ENCODE measurements around the gene TTC27. TPM values are rescaled to one million over a fixed set of nuclear protein-coding genes. Genes with fewer than 3 reads are reported as not detected.

TTC27 gene
- total RNA-seq, 2 donors from 2014 or later, result 5.9 to 6.0 TPM

DNA sequence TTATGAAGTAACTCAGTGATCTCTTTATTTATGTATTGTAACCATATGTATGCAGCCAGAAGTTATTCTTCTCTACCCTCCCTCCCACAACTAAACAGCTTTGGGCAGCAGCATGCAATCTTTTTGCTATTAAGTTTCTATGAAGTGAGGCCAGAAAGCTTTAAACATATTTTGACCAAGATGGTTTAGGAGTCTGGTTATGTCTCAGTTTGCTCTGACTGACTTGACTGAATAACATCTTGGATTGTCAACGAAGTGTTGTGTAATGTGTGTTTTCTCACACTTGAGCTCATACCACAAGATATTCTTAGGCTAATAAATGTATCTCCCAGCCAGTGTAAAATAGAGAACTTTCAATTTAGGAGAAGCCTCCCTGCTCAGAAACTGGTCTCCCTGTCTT lies 104.3 kb downstream of the TTC27 start:
- H3K4me1 ChIP-seq, result no peaks in the 10 kb centered on the region
- H3K27me3 ChIP-seq, result no peaks in the 10 kb centered on the region
- no peak for DNase-seq (ENCODE audit: low spot score)
- H3K9me3 ChIP-seq, result no peaks in the 10 kb centered on the region
- no peaks in the 10 kb centered on the region for H3K36me3 ChIP-seq
- no peak overlapping the region for H3K4me3 ChIP-seq
- no peak overlapping the region for H3K27ac ChIP-seq
- TF ChIP-seq, protein P1, sequence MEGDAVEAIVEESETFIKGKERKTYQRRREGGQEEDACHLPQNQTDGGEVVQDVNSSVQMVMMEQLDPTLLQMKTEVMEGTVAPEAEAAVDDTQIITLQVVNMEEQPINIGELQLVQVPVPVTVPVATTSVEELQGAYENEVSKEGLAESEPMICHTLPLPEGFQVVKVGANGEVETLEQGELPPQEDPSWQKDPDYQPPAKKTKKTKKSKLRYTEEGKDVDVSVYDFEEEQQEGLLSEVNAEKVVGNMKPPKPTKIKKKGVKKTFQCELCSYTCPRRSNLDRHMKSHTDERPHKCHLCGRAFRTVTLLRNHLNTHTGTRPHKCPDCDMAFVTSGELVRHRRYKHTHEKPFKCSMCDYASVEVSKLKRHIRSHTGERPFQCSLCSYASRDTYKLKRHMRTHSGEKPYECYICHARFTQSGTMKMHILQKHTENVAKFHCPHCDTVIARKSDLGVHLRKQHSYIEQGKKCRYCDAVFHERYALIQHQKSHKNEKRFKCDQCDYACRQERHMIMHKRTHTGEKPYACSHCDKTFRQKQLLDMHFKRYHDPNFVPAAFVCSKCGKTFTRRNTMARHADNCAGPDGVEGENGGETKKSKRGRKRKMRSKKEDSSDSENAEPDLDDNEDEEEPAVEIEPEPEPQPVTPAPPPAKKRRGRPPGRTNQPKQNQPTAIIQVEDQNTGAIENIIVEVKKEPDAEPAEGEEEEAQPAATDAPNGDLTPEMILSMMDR (IDR thresholded peaks at IDR 0.05), result no peak

- Histone ChIP-seq H3K36me3 (no peaks in the 10 kb centered on the region), H3K4me3 (no peak overlapping the region), H3K27ac (no peak overlapping the region), H3K4me1 (no peaks in the 10 kb centered on the region), H3K9me3 (no peaks in the 10 kb centered on the region), H3K27me3 (no peaks in the 10 kb centered on the region)
- no peak for DNase-seq (ENCODE audit: low spot score)
- TF ChIP-seq, protein P1 (IDR thresholded peaks at IDR 0.05), result no peak
Observed at GRCh38 chr2:32732912-32733472, 105.1 kb downstream of the TTC27 start.

- TF ChIP-seq, protein P1 (IDR thresholded peaks at IDR 0.05), result no peak
- Histone ChIP-seq H3K27ac (no peak overlapping the region), H3K36me3 (no peaks in the 10 kb centered on the region), H3K4me1 (no peaks in the 10 kb centered on the region), H3K9me3 (no peaks in the 10 kb centered on the region), H3K27me3 (no peaks in the 10 kb centered on the region), H3K4me3 (no peak overlapping the region)
- DNase-seq (ENCODE audit: low spot score), result no peak
Observed at GRCh38 chr2:32735348-32735747, 107.5 kb downstream of the TTC27 start.

DNA sequence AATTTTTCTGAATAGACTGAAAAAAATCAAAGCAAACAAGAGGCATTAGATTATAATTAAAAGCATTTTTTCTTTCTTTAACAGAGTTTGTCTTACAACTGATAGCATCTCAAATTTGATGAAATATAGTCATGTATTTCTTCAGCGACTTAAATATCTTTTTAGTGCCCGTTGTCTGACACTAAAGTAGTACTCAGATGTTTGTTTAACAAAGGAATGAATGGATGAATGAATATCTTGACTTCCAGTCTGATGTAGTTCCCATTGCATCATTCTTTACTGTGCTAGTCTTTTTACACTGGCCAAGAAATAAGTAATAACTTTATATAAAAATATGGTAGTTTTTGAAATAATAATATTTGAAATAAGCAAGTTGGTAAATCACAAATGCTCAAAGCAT lies 111.1 kb downstream of the TTC27 start:
- Histone ChIP-seq H3K36me3 (no peaks in the 10 kb centered on the region), H3K27ac (no peak overlapping the region), H3K9me3 (no peaks in the 10 kb centered on the region), H3K27me3 (no peaks in the 10 kb centered on the region), H3K4me1 (peaks cover 0 to 11% of the 10 kb centered on the region in 2 donors), H3K4me3 (no peak overlapping the region)
- DNase-seq (ENCODE audit: low spot score), result no peak
- TF ChIP-seq, protein P1 (IDR thresholded peaks at IDR 0.05), result no peak

GRCh38 chr2:32739664-32740063 lies 111.8 kb downstream of the TTC27 start:
- TF ChIP-seq, protein P1 (IDR thresholded peaks at IDR 0.05), result no peak
- Histone ChIP-seq H3K27me3 (no peaks in the 10 kb centered on the region), H3K4me3 (no peak overlapping the region), H3K36me3 (no peaks in the 10 kb centered on the region), H3K9me3 (no peaks in the 10 kb centered on the region), H3K27ac (no peak overlapping the region), H3K4me1 (peaks cover 0 to 11% of the 10 kb centered on the region in 2 donors)
- DNase-seq (ENCODE audit: low spot score), result no peak

GRCh38 chr2:32741575-32741974 lies 113.7 kb downstream of the TTC27 start:
- TF ChIP-seq, protein P1 (IDR thresholded peaks at IDR 0.05), result no peak
- H3K9me3 ChIP-seq, result no peaks in the 10 kb centered on the region
- no peak overlapping the region for H3K27ac ChIP-seq
- no peaks in the 10 kb centered on the region for H3K36me3 ChIP-seq
- no peak overlapping the region for H3K4me3 ChIP-seq
- no peaks in the 10 kb centered on the region for H3K27me3 ChIP-seq
- H3K4me1 ChIP-seq, result peaks cover 0 to 18% of the 10 kb centered on the region in 2 donors
- DNase-seq (ENCODE audit: low spot score), result no peak
